Thymus (tissue), 11 donors: ENCODE data around the gene KDM5A. TPM values are rescaled to one million over a fixed set of nuclear protein-coding genes. Genes with fewer than 3 reads are reported as not detected.

ENCODE experiments used
- DNase-seq, 9 donors: peaks; one replicate each; pipeline ENCODE4 v3.0.0-alpha.2; 2013; ENCODE audit warnings: low spot score in 9 of 9, low read depth in 6 of 9, missing footprints in 1 of 9
- H3K27ac ChIP-seq, 2 donors: one replicate each; pipeline ENCODE4 v1.5.1; 2013; ENCODE audit warnings: control low read depth in 1 of 2, low read depth in 1 of 2, low read length in 1 of 2, mild to moderate bottlenecking in 1 of 2, moderate library complexity in 1 of 2
- H3K27me3 ChIP-seq, 2 donors: one replicate each; pipeline ENCODE4 v1.5.1; 2013; ENCODE audit warnings: low read length in 1 of 2; ENCODE audit not compliant: control insufficient read depth in 2 of 2, insufficient read depth in 1 of 2
- H3K36me3 ChIP-seq, 2 donors: one replicate each; pipeline ENCODE4 v1.5.1; 2013; ENCODE audit warnings: low read length in 1 of 2, mild to moderate bottlenecking in 1 of 2, moderate library complexity in 1 of 2; ENCODE audit not compliant: control insufficient read depth in 2 of 2, insufficient read depth in 2 of 2
- H3K4me1 ChIP-seq, 2 donors: one replicate each; pipeline ENCODE4 v1.5.1; 2013; ENCODE audit warnings: low read length in 2 of 2; ENCODE audit not compliant: control insufficient read depth in 2 of 2, insufficient read depth in 2 of 2
- H3K4me3 ChIP-seq, 2 donors: one replicate each; pipeline ENCODE4 v1.5.1; 2013; ENCODE audit warnings: low read length in 2 of 2, control low read depth in 1 of 2, mild to moderate bottlenecking in 1 of 2
- H3K9me3 ChIP-seq, 2 donors: one replicate each; pipeline ENCODE4 v1.5.1; 2013; ENCODE audit warnings: low read length in 1 of 2, mild to moderate bottlenecking in 1 of 2; ENCODE audit not compliant: control insufficient read depth in 2 of 2, insufficient read depth in 1 of 2
- WGBS: extraction: QIAGEN DNeasy Blood & Tissue Kit; methylation state at CpG from one replicate; pipeline ENCODE4 v1.1.7; 2013; 5-methylcytosine and 5-hydroxymethylcytosine counted together
- polyA plus RNA-seq: library from polyadenylated mRNA; stranded (reverse); fragments of 200-250 nt; gene quantifications from one replicate; pipeline ENCODE4 v1.2.3, GENCODE V29; 2013
- total RNA-seq: library from RNA; stranded (reverse); fragments of 120-200 nt; gene quantifications from one replicate; pipeline ENCODE4 v1.2.4, GENCODE V29; 2013
- donor health status: healthy.

Gene KDM5A
- total and polyA plus RNA-seq, 2 donors = 10.6 to 50.0 TPM

DNA sequence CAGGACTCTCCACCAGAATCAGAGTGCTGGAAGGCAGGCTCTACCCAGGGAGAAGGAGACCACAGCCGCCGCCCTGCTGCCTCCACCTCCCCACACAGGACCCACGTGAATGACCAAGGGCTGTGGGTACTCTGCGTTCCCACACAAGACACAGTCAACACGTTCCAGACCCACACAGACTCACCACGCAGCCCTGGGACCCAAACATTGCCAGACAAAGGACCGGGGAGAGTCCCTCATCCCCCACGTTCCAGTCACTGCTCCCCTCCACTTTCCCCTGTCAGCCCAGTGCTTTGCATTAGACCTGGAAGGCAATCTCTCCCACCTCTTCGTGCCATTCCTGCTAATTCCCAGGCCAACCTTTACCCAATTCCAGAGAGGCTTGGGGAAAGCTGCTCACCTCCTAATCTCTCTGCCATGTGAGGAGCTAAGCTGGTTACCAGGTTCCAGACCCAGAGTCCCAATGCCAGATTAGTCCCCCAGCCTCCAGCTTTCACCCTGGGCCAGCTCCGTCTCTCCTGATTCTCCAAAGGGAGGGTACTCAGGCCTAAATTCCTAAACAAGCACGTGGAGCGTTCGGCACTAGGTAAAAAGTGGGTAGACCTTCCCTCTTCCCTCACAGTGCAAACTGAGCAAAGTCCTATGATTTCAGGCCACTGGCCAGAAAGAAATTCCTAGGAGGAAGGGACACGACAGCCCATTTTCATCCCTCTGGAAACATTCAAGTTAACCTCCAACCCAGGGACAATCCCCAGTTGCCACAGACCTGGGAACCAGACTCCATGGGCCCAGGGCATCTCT is 131.4 kb downstream of the KDM5A start:
- H3K27me3 ChIP-seq = peaks cover 0 to 2% of the 10 kb centered on the region in 2 donors
- H3K36me3 ChIP-seq = no peaks in the 10 kb centered on the region
- H3K27ac ChIP-seq = no peak overlapping the region
- no peaks in the 10 kb centered on the region for H3K9me3 ChIP-seq
- WGBS = 87% methylated on average over 14 of the region's 14 CpGs
- no peak overlapping the region for H3K4me3 ChIP-seq
- H3K4me1 ChIP-seq = no peaks in the 10 kb centered on the region
- DNase-seq = no peak

DNA sequence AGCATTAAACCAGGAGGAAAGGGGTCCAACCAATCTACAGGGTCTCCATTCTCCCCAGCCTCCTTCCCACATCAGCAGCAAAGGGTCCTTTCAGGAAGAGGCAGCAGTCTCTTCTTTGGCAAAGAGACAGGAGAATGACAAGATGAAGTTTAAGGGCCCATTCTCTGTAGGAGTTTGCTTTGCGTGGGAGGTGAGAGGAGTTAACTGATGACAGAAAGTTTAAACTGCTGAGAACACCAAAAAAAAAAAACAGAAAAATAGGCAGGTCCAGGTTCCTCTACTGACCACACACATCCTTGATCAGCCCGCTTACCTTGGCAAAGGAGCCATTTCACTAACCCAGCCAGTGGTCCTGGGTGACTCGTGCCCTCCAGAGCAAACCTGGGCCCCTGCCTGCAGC is 132.2 kb downstream of the KDM5A start:
- H3K4me1 ChIP-seq = no peaks in the 10 kb centered on the region
- no peak overlapping the region for H3K4me3 ChIP-seq
- H3K36me3 ChIP-seq = no peaks in the 10 kb centered on the region
- no peak for DNase-seq
- 91% methylated on average over 3 of the region's 3 CpGs for WGBS
- H3K27me3 ChIP-seq = peaks cover 0 to 2% of the 10 kb centered on the region in 2 donors
- H3K27ac ChIP-seq = no peak overlapping the region
- no peaks in the 10 kb centered on the region for H3K9me3 ChIP-seq

GRCh38 chr12:256225-256624 is 132.9 kb downstream of the KDM5A start:
- peaks cover 0 to 2% of the 10 kb centered on the region in 2 donors for H3K27me3 ChIP-seq
- no peaks in the 10 kb centered on the region for H3K36me3 ChIP-seq
- H3K27ac ChIP-seq = no peak overlapping the region
- no peak overlapping the region for H3K4me3 ChIP-seq
- no peaks in the 10 kb centered on the region for H3K9me3 ChIP-seq
- H3K4me1 ChIP-seq = no peaks in the 10 kb centered on the region
- no peak for DNase-seq
- WGBS = 97% methylated on average over 6 of the region's 6 CpGs

DNA sequence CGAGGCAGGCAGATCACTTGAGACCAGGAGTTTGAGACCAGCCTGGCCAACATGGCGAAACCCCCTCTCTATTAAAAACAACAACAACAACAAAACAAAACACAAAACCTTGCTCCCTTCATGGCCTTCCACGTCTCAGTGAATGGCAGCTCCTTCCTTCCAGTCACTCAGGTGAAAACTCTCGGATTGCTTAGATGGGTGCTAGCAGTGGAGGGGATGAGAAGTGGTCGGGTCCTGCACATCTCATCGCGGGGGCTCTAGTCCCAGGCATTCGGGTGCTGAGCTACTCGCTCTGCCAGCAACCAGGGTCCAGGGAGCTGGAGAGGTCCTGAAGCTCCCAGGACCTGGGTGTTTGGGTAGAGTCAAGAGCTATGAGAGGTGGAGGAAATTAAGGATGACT is 134.2 kb downstream of the KDM5A start:
- H3K27me3 ChIP-seq = peaks cover 0 to 2% of the 10 kb centered on the region in 2 donors
- H3K9me3 ChIP-seq = no peaks in the 10 kb centered on the region
- WGBS = 87% methylated on average over 9 of the region's 9 CpGs
- no peak overlapping the region for H3K4me3 ChIP-seq
- H3K36me3 ChIP-seq = no peaks in the 10 kb centered on the region
- no peaks in the 10 kb centered on the region for H3K4me1 ChIP-seq
- DNase-seq = no peak
- H3K27ac ChIP-seq = no peak overlapping the region

- Histone ChIP-seq H3K4me3 (no peak overlapping the region), H3K27me3 (no peaks in the 10 kb centered on the region), H3K36me3 (no peaks in the 10 kb centered on the region), H3K27ac (no peak overlapping the region), H3K9me3 (no peaks in the 10 kb centered on the region), H3K4me1 (no peaks in the 10 kb centered on the region)
- DNase-seq = no peak
- WGBS = 87% methylated on average over 10 of the region's 10 CpGs
These were observed 135.1 kb downstream of the KDM5A start for GRCh38 chr12:254039-254438.

GRCh38 chr12:253116-253831 is 135.8 kb downstream of the KDM5A start:
- H3K36me3 ChIP-seq = no peaks in the 10 kb centered on the region
- no peaks in the 10 kb centered on the region for H3K27me3 ChIP-seq
- H3K27ac ChIP-seq = no peak overlapping the region
- no peak overlapping the region for H3K4me3 ChIP-seq
- whole genome bisulfite sequencing = 93% methylated on average over 12 of the region's 12 CpGs
- no peaks in the 10 kb centered on the region for H3K9me3 ChIP-seq
- no peak for DNase-seq
- H3K4me1 ChIP-seq = no peaks in the 10 kb centered on the region

DNA sequence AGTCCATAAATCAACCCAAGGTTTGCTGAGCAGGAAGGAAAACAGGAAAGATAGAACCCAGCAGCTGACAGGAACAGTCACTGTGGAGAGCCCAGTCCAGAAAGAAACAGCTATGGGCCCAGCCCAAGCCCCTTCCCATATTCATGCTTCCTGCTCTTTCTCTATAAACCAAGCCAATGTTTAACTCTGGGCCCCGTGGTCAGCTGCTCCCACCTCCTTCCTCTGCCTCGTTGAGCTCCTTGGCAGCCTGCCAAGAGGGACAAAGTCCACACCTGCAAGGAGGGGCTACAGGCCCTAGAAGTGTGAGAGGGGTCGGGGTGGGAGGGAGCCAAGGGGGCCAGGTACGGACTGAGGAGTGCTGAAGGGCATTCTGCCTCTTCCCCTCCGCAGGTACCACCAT is 136.5 kb downstream of the KDM5A start:
- Histone ChIP-seq H3K27me3 (no peaks in the 10 kb centered on the region), H3K4me3 (no peak overlapping the region), H3K36me3 (no peaks in the 10 kb centered on the region), H3K4me1 (no peaks in the 10 kb centered on the region), H3K27ac (no peak overlapping the region), H3K9me3 (no peaks in the 10 kb centered on the region)
- no peak for DNase-seq
- 50% methylated on average over 5 of the region's 5 CpGs for WGBS

- DNase-seq = no peak
- no peak overlapping the region for H3K4me3 ChIP-seq
- 89% methylated on average over 3 of the region's 3 CpGs for WGBS
- no peaks in the 10 kb centered on the region for H3K27me3 ChIP-seq
- no peaks in the 10 kb centered on the region for H3K9me3 ChIP-seq
- no peaks in the 10 kb centered on the region for H3K4me1 ChIP-seq
- H3K27ac ChIP-seq = no peak overlapping the region
- no peaks in the 10 kb centered on the region for H3K36me3 ChIP-seq
These were observed 141.8 kb downstream of the KDM5A start for GRCh38 chr12:247271-247670.

GRCh38 chr12:243381-243780 is 145.7 kb downstream of the KDM5A start:
- DNase-seq = no peak

More at GRCh38 chr12:243381-243780, 145.7 kb downstream of the KDM5A start:
- no peaks in the 10 kb centered on the region for H3K4me1 ChIP-seq
- 64% methylated on average over 4 of the region's 4 CpGs for WGBS
- no peaks in the 10 kb centered on the region for H3K36me3 ChIP-seq
- H3K27me3 ChIP-seq = no peaks in the 10 kb centered on the region
- H3K9me3 ChIP-seq = no peaks in the 10 kb centered on the region
- H3K4me3 ChIP-seq = no peak overlapping the region
- no peak overlapping the region for H3K27ac ChIP-seq
